Measurements from ENCODE around the gene NPFFR1.
"Not testable (repeated sequence)": the region's sequence is repeated elsewhere in the genome, so short reads cannot be mapped to it uniquely, and the experiment has no call there.

The NPFFR1 gene

GRCh38 chr10:70266701-70267100 lies 17.1 kb downstream of the NPFFR1 start:
- no peak overlapping the region for H3K27ac ChIP-seq (ENCODE audit: low read length)
- no peaks in the 10 kb centered on the region for H3K36me3 ChIP-seq (ENCODE audit: control insufficient read depth, low read depth, low read length)
- H3K9me3 ChIP-seq (ENCODE audit: control insufficient read depth, low read depth, low read length) = no peaks in the 10 kb centered on the region
- no peak overlapping the region for H3K9ac ChIP-seq (ENCODE audit: low read length)
- no peak overlapping the region for H3K4me3 ChIP-seq (ENCODE audit: low read length)
- no peaks in the 10 kb centered on the region for H3K4me1 ChIP-seq (ENCODE audit: control insufficient read depth, low read depth, low read length)
- H3K27me3 ChIP-seq (ENCODE audit: control insufficient read depth, insufficient read depth, low read length) = no peaks in the 10 kb centered on the region

- no peak overlapping the region for H3K9ac ChIP-seq (ENCODE audit: low read length)
- H3K27me3 ChIP-seq (ENCODE audit: control insufficient read depth, insufficient read depth, low read length) = no peaks in the 10 kb centered on the region
- H3K4me3 ChIP-seq (ENCODE audit: low read length) = no peak overlapping the region
- H3K9me3 ChIP-seq (ENCODE audit: control insufficient read depth, low read depth, low read length) = no peaks in the 10 kb centered on the region
- H3K27ac ChIP-seq (ENCODE audit: low read length) = no peak overlapping the region
- H3K4me1 ChIP-seq (ENCODE audit: control insufficient read depth, low read depth, low read length) = no peaks in the 10 kb centered on the region
- H3K36me3 ChIP-seq (ENCODE audit: control insufficient read depth, low read depth, low read length) = no peaks in the 10 kb centered on the region
These were observed 17.7 kb downstream of the NPFFR1 start for GRCh38 chr10:70266056-70266455.

- no peaks in the 10 kb centered on the region for H3K36me3 ChIP-seq (ENCODE audit: control insufficient read depth, low read depth, low read length)
- no peak overlapping the region for H3K27ac ChIP-seq (ENCODE audit: low read length)
- no peaks in the 10 kb centered on the region for H3K4me1 ChIP-seq (ENCODE audit: control insufficient read depth, low read depth, low read length)
- no peak overlapping the region for H3K9ac ChIP-seq (ENCODE audit: low read length)
- H3K27me3 ChIP-seq (ENCODE audit: control insufficient read depth, insufficient read depth, low read length) = no peaks in the 10 kb centered on the region
- no peaks in the 10 kb centered on the region for H3K9me3 ChIP-seq (ENCODE audit: control insufficient read depth, low read depth, low read length)
- no peak overlapping the region for H3K4me3 ChIP-seq (ENCODE audit: low read length)
These were observed 18.6 kb downstream of the NPFFR1 start for GRCh38 chr10:70265032-70265689.

GRCh38 chr10:70260734-70261133 lies 23.1 kb downstream of the NPFFR1 start:
- H3K4me1 ChIP-seq (ENCODE audit: control insufficient read depth, low read depth, low read length) = no peaks in the 10 kb centered on the region
- H3K27me3 ChIP-seq (ENCODE audit: control insufficient read depth, insufficient read depth, low read length) = no peaks in the 10 kb centered on the region
- H3K4me3 ChIP-seq (ENCODE audit: low read length) = no peak overlapping the region
- no peaks in the 10 kb centered on the region for H3K9me3 ChIP-seq (ENCODE audit: control insufficient read depth, low read depth, low read length)
- no peaks in the 10 kb centered on the region for H3K36me3 ChIP-seq (ENCODE audit: control insufficient read depth, low read depth, low read length)
- H3K9ac ChIP-seq (ENCODE audit: low read length) = no peak overlapping the region
- no peak overlapping the region for H3K27ac ChIP-seq (ENCODE audit: low read length)

GRCh38 chr10:70260259-70260658 lies 23.5 kb downstream of the NPFFR1 start:
- H3K27ac ChIP-seq (ENCODE audit: low read length) = no peak overlapping the region
- H3K36me3 ChIP-seq (ENCODE audit: control insufficient read depth, low read depth, low read length) = no peaks in the 10 kb centered on the region
- no peaks in the 10 kb centered on the region for H3K4me1 ChIP-seq (ENCODE audit: control insufficient read depth, low read depth, low read length)
- no peak overlapping the region for H3K9ac ChIP-seq (ENCODE audit: low read length)
- H3K27me3 ChIP-seq (ENCODE audit: control insufficient read depth, insufficient read depth, low read length) = no peaks in the 10 kb centered on the region
- H3K9me3 ChIP-seq (ENCODE audit: control insufficient read depth, low read depth, low read length) = no peaks in the 10 kb centered on the region
- H3K4me3 ChIP-seq (ENCODE audit: low read length) = no peak overlapping the region

GRCh38 chr10:70258216-70258615 lies 25.6 kb downstream of the NPFFR1 start:
- Histone ChIP-seq H3K27me3 (ENCODE audit: control insufficient read depth, insufficient read depth, low read length) (no peaks in the 10 kb centered on the region), H3K4me3 (ENCODE audit: low read length) (no peak overlapping the region), H3K4me1 (ENCODE audit: control insufficient read depth, low read depth, low read length) (no peaks in the 10 kb centered on the region), H3K9ac (ENCODE audit: low read length) (no peak overlapping the region), H3K36me3 (ENCODE audit: control insufficient read depth, low read depth, low read length) (no peaks in the 10 kb centered on the region), H3K9me3 (ENCODE audit: control insufficient read depth, low read depth, low read length) (no peaks in the 10 kb centered on the region), H3K27ac (ENCODE audit: low read length) (no peak overlapping the region)

GRCh38 chr10:70257816-70258215 lies 26.0 kb downstream of the NPFFR1 start:
- not testable (repeated sequence) for H3K27ac ChIP-seq (ENCODE audit: low read length); H3K27me3 ChIP-seq (ENCODE audit: control insufficient read depth, insufficient read depth, low read length); H3K4me1 ChIP-seq (ENCODE audit: control insufficient read depth, low read depth, low read length); H3K36me3 ChIP-seq (ENCODE audit: control insufficient read depth, low read depth, low read length); H3K9me3 ChIP-seq (ENCODE audit: control insufficient read depth, low read depth, low read length); H3K9ac ChIP-seq (ENCODE audit: low read length); H3K4me3 ChIP-seq (ENCODE audit: low read length)

- H3K4me1 ChIP-seq (ENCODE audit: control insufficient read depth, low read depth, low read length) = no peaks in the 10 kb centered on the region
- H3K36me3 ChIP-seq (ENCODE audit: control insufficient read depth, low read depth, low read length) = no peaks in the 10 kb centered on the region
- H3K9me3 ChIP-seq (ENCODE audit: control insufficient read depth, low read depth, low read length) = no peaks in the 10 kb centered on the region
- no peak overlapping the region for H3K9ac ChIP-seq (ENCODE audit: low read length)
- no peaks in the 10 kb centered on the region for H3K27me3 ChIP-seq (ENCODE audit: control insufficient read depth, insufficient read depth, low read length)
- H3K4me3 ChIP-seq (ENCODE audit: low read length) = no peak overlapping the region
- H3K27ac ChIP-seq (ENCODE audit: low read length) = no peak overlapping the region
These were observed 27.3 kb downstream of the NPFFR1 start for GRCh38 chr10:70256463-70256862.

- Histone ChIP-seq H3K4me1 (ENCODE audit: control insufficient read depth, low read depth, low read length) (no peaks in the 10 kb centered on the region), H3K9me3 (ENCODE audit: control insufficient read depth, low read depth, low read length) (no peaks in the 10 kb centered on the region), H3K27ac (ENCODE audit: low read length) (no peak overlapping the region), H3K27me3 (ENCODE audit: control insufficient read depth, insufficient read depth, low read length) (no peaks in the 10 kb centered on the region), H3K9ac (ENCODE audit: low read length) (no peak overlapping the region), H3K36me3 (ENCODE audit: control insufficient read depth, low read depth, low read length) (no peaks in the 10 kb centered on the region), H3K4me3 (ENCODE audit: low read length) (no peak overlapping the region)
These were observed 28.2 kb downstream of the NPFFR1 start for GRCh38 chr10:70255329-70256299.

GRCh38 chr10:70254778-70255328 lies 29.0 kb downstream of the NPFFR1 start:
- Histone ChIP-seq H3K9me3 (ENCODE audit: control insufficient read depth, low read depth, low read length) (no peaks in the 10 kb centered on the region), H3K36me3 (ENCODE audit: control insufficient read depth, low read depth, low read length) (no peaks in the 10 kb centered on the region), H3K4me1 (ENCODE audit: control insufficient read depth, low read depth, low read length) (no peaks in the 10 kb centered on the region), H3K27ac (ENCODE audit: low read length) (no peak overlapping the region), H3K27me3 (ENCODE audit: control insufficient read depth, insufficient read depth, low read length) (no peaks in the 10 kb centered on the region), H3K4me3 (ENCODE audit: low read length) (no peak overlapping the region), H3K9ac (ENCODE audit: low read length) (no peak overlapping the region)

GRCh38 chr10:70253878-70254765 lies 29.7 kb downstream of the NPFFR1 start:
- H3K9ac ChIP-seq (ENCODE audit: low read length) = no peak overlapping the region
- no peak overlapping the region for H3K4me3 ChIP-seq (ENCODE audit: low read length)
- no peak overlapping the region for H3K27ac ChIP-seq (ENCODE audit: low read length)
- no peaks in the 10 kb centered on the region for H3K4me1 ChIP-seq (ENCODE audit: control insufficient read depth, low read depth, low read length)
- H3K27me3 ChIP-seq (ENCODE audit: control insufficient read depth, insufficient read depth, low read length) = no peaks in the 10 kb centered on the region
- H3K9me3 ChIP-seq (ENCODE audit: control insufficient read depth, low read depth, low read length) = no peaks in the 10 kb centered on the region
- no peaks in the 10 kb centered on the region for H3K36me3 ChIP-seq (ENCODE audit: control insufficient read depth, low read depth, low read length)

All from iPS-18a (cell line).